Measurements from ENCODE around the gene SKI.

SKI gene

DNA sequence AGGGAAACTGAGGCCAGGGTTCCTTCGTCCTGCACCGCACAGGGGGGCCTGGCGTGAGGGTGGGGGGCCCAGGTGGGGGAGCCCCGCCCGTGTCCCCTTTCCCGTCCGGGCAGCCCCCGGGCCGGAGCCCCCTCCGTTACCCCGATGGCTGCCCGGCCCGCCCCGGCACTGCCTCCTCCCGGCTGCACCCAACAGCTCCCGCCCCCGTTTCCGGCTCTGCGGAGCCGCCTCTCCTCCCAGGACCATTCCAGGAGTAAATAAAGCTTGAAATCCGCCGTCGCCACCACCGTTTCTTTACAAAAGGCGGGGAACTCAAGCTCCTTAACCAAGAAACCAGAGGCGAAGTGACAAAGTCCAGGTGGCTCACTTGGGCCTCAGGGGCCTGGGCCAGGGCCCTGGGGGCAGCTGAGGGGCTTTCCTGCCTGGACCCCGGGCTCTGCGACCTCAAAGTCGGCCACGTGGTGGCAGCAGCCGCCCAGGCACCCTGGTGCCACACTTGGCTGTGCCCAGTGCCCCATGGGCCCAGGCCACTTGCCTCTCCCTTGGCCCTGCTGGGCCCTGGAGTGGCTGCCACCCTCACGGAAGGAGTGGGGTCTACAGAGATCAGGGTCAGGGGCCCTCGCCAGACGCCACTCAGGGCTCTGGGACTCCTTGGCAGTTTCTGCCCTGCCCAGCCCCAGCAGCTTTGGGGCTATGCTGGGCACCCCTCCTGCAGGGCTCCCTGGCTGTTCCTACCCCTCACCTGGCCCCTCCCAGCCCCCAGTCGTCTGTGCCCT is 33.0 kb upstream of the SKI start:
- peak overlapping the region; percentile 98 for H3K27ac ChIP-seq (ENCODE audit: low read depth, low read length)
- H3K9me3 ChIP-seq (ENCODE audit: low read length): no peaks in the 10 kb centered on the region
- peaks cover 62% of the 10 kb centered on the region for H3K4me1 ChIP-seq (ENCODE audit: insufficient read depth, low read length)
- H3K9ac ChIP-seq (ENCODE audit: low read length): peak overlapping the region; percentile 25
- H3K27me3 ChIP-seq (ENCODE audit: control insufficient read depth in 1 of 2, insufficient read depth in 2 of 2, low read length in 2 of 2): no peaks in the 10 kb centered on the region
- peak overlapping the region; percentile 25 to 56 for H3K4me3 ChIP-seq (ENCODE audit: low read depth in 1 of 2, low read length in 2 of 2)
- no peaks in the 10 kb centered on the region for H3K36me3 ChIP-seq (ENCODE audit: insufficient read depth, low read length)

- Histone ChIP-seq H3K4me1 (ENCODE audit: insufficient read depth, low read length) (peaks cover 55% of the 10 kb centered on the region), H3K27me3 (ENCODE audit: control insufficient read depth in 1 of 2, insufficient read depth in 2 of 2, low read length in 2 of 2) (no peaks in the 10 kb centered on the region), H3K27ac (ENCODE audit: low read depth, low read length) (peak overlapping the region; percentile 98), H3K4me3 (ENCODE audit: low read depth in 1 of 2, low read length in 2 of 2) (peak overlapping the region; percentile 25 to 56), H3K9ac (ENCODE audit: low read length) (peak overlapping the region; percentile 25), H3K9me3 (ENCODE audit: low read length) (no peaks in the 10 kb centered on the region), H3K36me3 (ENCODE audit: insufficient read depth, low read length) (no peaks in the 10 kb centered on the region)
Observed at GRCh38 chr1:2195785-2196184, 32.3 kb upstream of the SKI start.

- Histone ChIP-seq H3K4me3 (ENCODE audit: low read depth in 1 of 2, low read length in 2 of 2) (no peak overlapping the region), H3K27ac (ENCODE audit: low read depth, low read length) (no peak overlapping the region), H3K9me3 (ENCODE audit: low read length) (no peaks in the 10 kb centered on the region), H3K4me1 (ENCODE audit: insufficient read depth, low read length) (peaks cover 42% of the 10 kb centered on the region), H3K9ac (ENCODE audit: low read length) (no peak overlapping the region), H3K27me3 (ENCODE audit: control insufficient read depth in 1 of 2, insufficient read depth in 2 of 2, low read length in 2 of 2) (no peaks in the 10 kb centered on the region), H3K36me3 (ENCODE audit: insufficient read depth, low read length) (no peaks in the 10 kb centered on the region)
Observed at GRCh38 chr1:2196901-2197638, 31.0 kb upstream of the SKI start.

GRCh38 chr1:2197707-2198165 is 30.4 kb upstream of the SKI start:
- Histone ChIP-seq H3K27ac (ENCODE audit: low read depth, low read length) (no peak overlapping the region), H3K4me1 (ENCODE audit: insufficient read depth, low read length) (peaks cover 36% of the 10 kb centered on the region)

GRCh38 chr1:2198571-2198970 is 29.5 kb upstream of the SKI start:
- H3K4me1 ChIP-seq (ENCODE audit: insufficient read depth, low read length): peaks cover 30% of the 10 kb centered on the region

More at GRCh38 chr1:2197707-2198165, 30.4 kb upstream of the SKI start:
- no peaks in the 10 kb centered on the region for H3K27me3 ChIP-seq (ENCODE audit: control insufficient read depth in 1 of 2, insufficient read depth in 2 of 2, low read length in 2 of 2)
- H3K36me3 ChIP-seq (ENCODE audit: insufficient read depth, low read length): no peaks in the 10 kb centered on the region
- no peak overlapping the region for H3K4me3 ChIP-seq (ENCODE audit: low read depth in 1 of 2, low read length in 2 of 2)
- H3K9me3 ChIP-seq (ENCODE audit: low read length): no peaks in the 10 kb centered on the region
- no peak overlapping the region for H3K9ac ChIP-seq (ENCODE audit: low read length)

GRCh38 chr1:2199042-2199810 is 28.9 kb upstream of the SKI start:
- H3K4me1 ChIP-seq (ENCODE audit: insufficient read depth, low read length): peaks cover 31% of the 10 kb centered on the region
- H3K9ac ChIP-seq (ENCODE audit: low read length): peak overlapping the region; percentile 74
- peak overlapping the region; percentile 98 for H3K27ac ChIP-seq (ENCODE audit: low read depth, low read length)

More at GRCh38 chr1:2198571-2198970, 29.5 kb upstream of the SKI start:
- Histone ChIP-seq H3K9ac (ENCODE audit: low read length) (peak overlapping the region; percentile 5), H3K27me3 (ENCODE audit: control insufficient read depth in 1 of 2, insufficient read depth in 2 of 2, low read length in 2 of 2) (no peaks in the 10 kb centered on the region), H3K4me3 (ENCODE audit: low read depth in 1 of 2, low read length in 2 of 2) (no peak overlapping the region), H3K27ac (ENCODE audit: low read depth, low read length) (peak overlapping the region; percentile 98), H3K36me3 (ENCODE audit: insufficient read depth, low read length) (no peaks in the 10 kb centered on the region), H3K9me3 (ENCODE audit: low read length) (no peaks in the 10 kb centered on the region)

DNA sequence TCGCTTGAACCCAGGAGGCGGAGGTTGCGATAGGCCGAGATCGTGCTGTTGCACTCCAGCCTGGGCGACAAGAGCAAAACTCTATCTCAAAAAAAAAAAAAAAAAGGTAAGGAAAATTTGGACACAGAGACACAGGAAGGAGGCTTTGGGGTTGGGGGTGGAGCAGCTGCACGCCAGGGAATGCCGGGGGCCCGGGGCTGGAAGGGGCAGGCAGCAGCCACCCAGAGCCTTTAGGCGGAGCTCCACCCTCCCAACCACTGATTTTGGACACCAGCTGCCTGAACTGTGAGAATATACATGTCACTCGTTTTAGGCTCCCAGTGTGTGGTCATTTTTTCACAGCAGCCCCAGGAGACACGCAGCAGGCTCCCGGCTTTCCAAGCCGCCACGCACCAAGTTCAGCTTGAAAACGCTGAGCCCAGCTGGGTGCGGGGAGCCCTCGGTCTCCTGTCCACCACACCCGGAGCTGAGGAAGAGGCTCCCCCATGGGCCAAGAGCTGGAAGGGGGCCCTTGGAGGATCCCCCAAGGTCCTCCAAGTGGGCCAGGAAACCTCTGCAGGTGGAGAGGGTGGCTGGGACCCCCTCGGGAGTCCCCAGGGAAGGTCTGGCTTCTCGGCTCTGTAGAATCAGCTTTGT is 27.7 kb upstream of the SKI start:
- no peaks in the 10 kb centered on the region for H3K36me3 ChIP-seq (ENCODE audit: insufficient read depth, low read length)
- H3K4me1 ChIP-seq (ENCODE audit: insufficient read depth, low read length): peaks cover 30% of the 10 kb centered on the region
- no peak overlapping the region for H3K9ac ChIP-seq (ENCODE audit: low read length)
- H3K27ac ChIP-seq (ENCODE audit: low read depth, low read length): no peak overlapping the region
- H3K4me3 ChIP-seq (ENCODE audit: low read depth in 1 of 2, low read length in 2 of 2): no peak overlapping the region
- H3K9me3 ChIP-seq (ENCODE audit: low read length): no peaks in the 10 kb centered on the region
- H3K27me3 ChIP-seq (ENCODE audit: control insufficient read depth in 1 of 2, insufficient read depth in 2 of 2, low read length in 2 of 2): no peaks in the 10 kb centered on the region

More at GRCh38 chr1:2199042-2199810, 28.9 kb upstream of the SKI start:
- no peaks in the 10 kb centered on the region for H3K9me3 ChIP-seq (ENCODE audit: low read length)
- peak overlapping the region; percentile 54 to 71 for H3K4me3 ChIP-seq (ENCODE audit: low read depth in 1 of 2, low read length in 2 of 2)
- H3K36me3 ChIP-seq (ENCODE audit: insufficient read depth, low read length): no peaks in the 10 kb centered on the region
- H3K27me3 ChIP-seq (ENCODE audit: control insufficient read depth in 1 of 2, insufficient read depth in 2 of 2, low read length in 2 of 2): no peaks in the 10 kb centered on the region

DNA sequence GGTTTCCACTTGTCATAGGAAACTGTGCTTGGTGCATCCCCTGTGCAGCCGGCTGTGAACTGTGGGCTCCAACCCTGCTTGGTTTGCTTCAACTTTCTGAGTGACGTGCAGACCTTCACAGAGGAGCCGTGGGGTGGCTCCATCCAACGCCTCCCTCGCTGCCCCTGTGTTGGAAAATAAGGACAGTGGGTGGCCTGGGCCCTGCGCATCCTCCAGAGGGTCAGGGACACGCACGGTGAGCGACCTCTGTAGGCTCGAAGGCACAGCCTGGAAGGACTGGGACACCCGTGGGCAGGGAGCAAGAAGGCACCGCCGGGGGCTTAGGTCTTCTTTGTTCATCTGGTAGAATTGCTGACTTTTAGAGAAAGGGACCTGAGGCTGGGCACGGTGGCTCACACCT is 27.1 kb upstream of the SKI start:
- Histone ChIP-seq H3K9ac (ENCODE audit: low read length) (no peak overlapping the region), H3K27me3 (ENCODE audit: control insufficient read depth in 1 of 2, insufficient read depth in 2 of 2, low read length in 2 of 2) (no peaks in the 10 kb centered on the region), H3K36me3 (ENCODE audit: insufficient read depth, low read length) (no peaks in the 10 kb centered on the region), H3K4me1 (ENCODE audit: insufficient read depth, low read length) (peaks cover 28% of the 10 kb centered on the region), H3K4me3 (ENCODE audit: low read depth in 1 of 2, low read length in 2 of 2) (no peak overlapping the region), H3K9me3 (ENCODE audit: low read length) (no peaks in the 10 kb centered on the region), H3K27ac (ENCODE audit: low read depth, low read length) (no peak overlapping the region)

- Histone ChIP-seq H3K9ac (ENCODE audit: low read length) (no peak overlapping the region), H3K4me3 (ENCODE audit: low read depth in 1 of 2, low read length in 2 of 2) (no peak overlapping the region), H3K9me3 (ENCODE audit: low read length) (no peaks in the 10 kb centered on the region), H3K27ac (ENCODE audit: low read depth, low read length) (no peak overlapping the region), H3K36me3 (ENCODE audit: insufficient read depth, low read length) (no peaks in the 10 kb centered on the region), H3K4me1 (ENCODE audit: insufficient read depth, low read length) (peaks cover 35% of the 10 kb centered on the region), H3K27me3 (ENCODE audit: control insufficient read depth in 1 of 2, insufficient read depth in 2 of 2, low read length in 2 of 2) (no peaks in the 10 kb centered on the region)
Observed at GRCh38 chr1:2202008-2202575, 26.0 kb upstream of the SKI start.

- Histone ChIP-seq H3K27ac (ENCODE audit: low read depth, low read length) (peak overlapping the region; percentile 34), H3K4me1 (ENCODE audit: insufficient read depth, low read length) (peaks cover 44% of the 10 kb centered on the region), H3K36me3 (ENCODE audit: insufficient read depth, low read length) (no peaks in the 10 kb centered on the region), H3K9me3 (ENCODE audit: low read length) (no peaks in the 10 kb centered on the region), H3K27me3 (ENCODE audit: control insufficient read depth in 1 of 2, insufficient read depth in 2 of 2, low read length in 2 of 2) (no peaks in the 10 kb centered on the region), H3K4me3 (ENCODE audit: low read depth in 1 of 2, low read length in 2 of 2) (no peak overlapping the region), H3K9ac (ENCODE audit: low read length) (no peak overlapping the region)
Observed at GRCh38 chr1:2202843-2203601, 25.1 kb upstream of the SKI start.
